Germinal center (tissue), 1 donor: Measurements from ENCODE around the gene MYO1D.
"Not testable (repeated sequence)": the region's sequence is repeated elsewhere in the genome, so short reads cannot be mapped to it uniquely, and the experiment has no call there.

Experiments used
- DNase-seq: peaks from one replicate; pipeline ENCODE4 v3.0.0; 2012; ENCODE audit warnings: mixed read lengths, low spot score

MYO1D gene

DNA sequence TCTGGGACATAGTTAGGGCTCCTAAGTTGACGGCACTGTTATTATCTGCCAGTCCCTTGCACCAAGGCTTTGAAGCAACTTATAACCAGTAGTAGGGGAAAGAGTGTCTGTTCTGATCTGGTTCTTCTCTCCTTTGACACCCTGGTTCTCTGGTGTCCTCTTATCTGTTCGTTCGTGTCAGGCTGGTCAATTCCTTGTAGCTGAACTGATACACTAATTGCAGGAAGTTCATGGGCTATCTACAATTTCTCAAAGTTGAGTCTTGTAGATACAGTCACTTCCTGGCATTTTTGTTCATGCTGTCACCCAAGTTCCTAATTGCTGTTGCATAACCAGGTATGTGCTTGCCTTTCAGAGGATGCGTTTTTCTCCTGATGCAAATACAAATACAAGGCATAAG lies 17.3 kb upstream of the MYO1D start:
- no peak for DNase-seq

DNA sequence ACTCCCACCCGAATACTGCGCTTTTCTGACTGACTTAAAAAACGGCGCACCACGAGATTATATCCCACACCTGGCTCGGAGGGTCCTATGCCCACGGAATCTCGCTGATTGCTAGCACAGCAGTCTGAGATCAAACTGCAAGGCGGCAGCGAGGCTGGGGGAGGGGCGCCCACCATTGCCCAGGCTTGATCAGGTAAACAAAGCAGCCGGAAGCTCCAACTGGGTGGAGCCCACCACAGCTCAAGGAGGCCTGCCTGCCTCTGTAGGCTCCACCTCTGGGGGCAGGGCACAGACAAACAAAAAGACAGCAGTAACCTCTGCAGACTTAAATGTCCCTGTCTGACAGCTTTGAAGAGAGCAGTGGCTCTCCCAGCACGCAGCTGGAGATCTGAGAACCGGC lies 10.5 kb upstream of the MYO1D start:
- DNase-seq, result not testable (repeated sequence)

DNA sequence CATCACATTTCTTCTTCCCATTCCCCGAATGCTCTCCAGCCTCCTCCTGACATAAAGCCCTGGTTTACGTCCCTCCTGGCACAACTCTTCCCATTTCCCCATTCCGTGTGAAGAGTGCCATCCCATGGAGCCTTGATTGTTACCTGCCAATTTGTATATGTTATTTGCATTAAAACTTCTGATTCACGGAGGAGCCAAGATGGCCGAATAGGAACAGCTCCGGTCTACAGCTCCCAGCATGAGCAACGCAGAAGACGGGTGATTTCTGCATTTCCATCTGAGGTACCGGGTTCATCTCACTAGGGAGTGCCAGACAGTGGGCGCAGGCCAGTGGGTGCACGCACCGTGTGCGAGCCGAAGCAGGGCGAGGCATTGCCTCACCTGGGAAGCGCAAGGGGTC lies 10.0 kb upstream of the MYO1D start:
- DNase-seq, result not testable (repeated sequence)

DNA sequence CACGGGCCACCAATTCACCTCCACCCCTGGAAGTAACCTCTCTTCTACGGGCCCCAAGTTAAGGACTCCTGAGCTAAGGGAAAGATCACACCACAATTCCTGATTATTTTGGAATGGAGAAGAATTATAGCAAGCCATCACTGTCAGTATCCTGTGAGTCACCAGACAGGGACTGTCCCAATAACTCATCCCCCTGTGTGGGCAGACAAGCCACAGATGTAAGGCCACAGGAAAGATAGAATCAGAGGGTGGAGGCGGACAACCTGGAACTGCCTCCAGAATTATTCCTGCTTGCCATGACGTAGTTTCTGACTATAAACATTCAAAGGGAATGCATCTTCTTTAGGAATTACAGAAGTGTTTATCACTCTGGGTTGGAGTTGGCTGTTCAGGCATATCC lies 5.8 kb upstream of the MYO1D start:
- no peak for DNase-seq

DNA sequence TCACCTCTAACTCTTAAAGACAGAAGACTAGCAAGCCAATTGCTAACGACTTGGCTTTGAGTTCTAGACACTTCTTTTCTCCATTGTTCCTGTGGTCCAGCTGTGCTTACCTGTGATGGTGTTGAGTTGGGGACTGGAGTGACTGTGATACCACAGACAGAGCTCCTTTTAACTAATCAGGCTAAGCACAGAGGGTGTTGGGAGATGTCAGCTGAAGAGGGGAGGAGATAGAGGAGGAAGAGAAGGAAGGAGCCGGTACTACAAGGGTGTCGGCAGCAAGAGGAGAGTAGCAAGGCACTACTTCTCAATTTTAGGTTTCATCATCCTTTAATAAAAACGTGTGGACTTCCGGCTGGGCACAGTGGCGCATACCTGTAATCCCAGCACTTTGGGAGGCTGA lies 5.1 kb upstream of the MYO1D start:
- no peak for DNase-seq

DNA sequence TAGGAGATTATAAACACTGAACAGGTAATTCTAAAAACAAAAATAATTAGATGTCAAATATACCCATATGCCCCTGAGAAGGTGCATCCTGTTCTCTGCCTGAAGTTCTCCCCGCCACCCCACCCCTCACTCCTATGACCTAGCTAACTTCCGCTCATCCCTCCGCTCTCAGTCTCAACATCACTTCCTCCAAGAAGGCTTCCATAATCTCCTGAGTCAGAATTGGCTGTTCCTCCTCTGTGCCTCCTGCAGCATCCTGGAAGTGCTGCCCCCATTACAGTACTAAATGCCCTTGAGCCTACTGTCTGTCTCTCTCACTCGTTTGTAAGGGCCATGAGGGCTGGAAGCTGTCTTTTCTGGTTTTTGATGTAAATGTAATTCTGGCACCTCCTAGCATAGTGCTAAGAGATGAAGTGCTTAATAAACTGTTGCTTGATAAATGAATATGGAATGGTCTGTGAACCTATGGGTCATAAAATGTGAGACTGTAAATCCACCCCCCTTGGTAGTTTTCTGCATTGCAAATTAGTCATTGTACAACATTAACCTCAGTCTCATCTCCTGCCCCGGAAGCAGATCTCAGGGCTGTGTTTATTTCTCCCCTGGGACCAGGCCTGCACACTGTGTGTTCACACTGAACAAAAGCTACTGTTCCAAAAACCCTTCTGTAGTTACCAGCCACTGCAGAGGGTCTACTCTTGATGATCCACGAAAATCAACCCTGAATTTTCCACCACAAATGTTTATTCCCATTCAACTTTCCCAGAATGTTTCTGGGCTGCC lies 3.9 kb upstream of the MYO1D start:
- DNase-seq, result no peak

DNA sequence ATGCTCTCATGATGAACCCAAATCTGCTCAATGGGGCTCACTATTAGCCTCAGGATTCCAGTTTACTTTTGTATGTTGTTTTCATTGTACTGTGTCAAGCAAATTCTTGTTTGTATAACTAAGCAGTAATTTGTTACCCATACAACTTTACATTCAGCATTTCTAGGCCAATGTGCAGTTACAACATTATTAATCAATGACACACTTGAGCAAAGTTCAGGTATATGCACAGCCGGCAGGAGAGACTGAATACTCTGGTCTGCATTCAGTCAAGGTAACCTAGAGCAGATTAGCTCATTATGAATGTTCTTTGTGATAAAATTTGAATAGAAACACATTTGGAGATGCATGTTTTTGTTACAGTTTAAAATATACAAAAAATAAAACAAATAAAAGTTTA lies 2.2 kb upstream of the MYO1D start:
- no peak for DNase-seq

DNA sequence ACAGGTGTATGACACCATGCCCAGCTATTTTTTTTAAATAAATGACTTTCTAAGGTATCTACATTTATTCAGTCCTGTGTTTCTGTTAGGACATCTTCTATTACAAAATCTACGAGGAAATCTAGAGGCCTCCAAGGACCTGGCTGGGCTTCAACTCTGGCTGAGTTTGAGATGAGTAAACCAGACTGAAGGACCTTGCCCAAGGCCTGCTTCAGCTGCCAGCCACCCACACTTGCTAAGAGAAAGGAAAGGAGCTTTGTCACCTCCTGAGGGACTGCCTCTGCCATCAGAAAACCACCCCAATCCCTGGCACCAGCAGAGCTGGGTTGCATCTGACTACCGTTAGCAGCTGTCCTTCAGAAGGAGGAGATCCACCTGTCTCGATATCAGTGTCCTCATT lies 1.3 kb upstream of the MYO1D start:
- DNase-seq, result no peak

DNA sequence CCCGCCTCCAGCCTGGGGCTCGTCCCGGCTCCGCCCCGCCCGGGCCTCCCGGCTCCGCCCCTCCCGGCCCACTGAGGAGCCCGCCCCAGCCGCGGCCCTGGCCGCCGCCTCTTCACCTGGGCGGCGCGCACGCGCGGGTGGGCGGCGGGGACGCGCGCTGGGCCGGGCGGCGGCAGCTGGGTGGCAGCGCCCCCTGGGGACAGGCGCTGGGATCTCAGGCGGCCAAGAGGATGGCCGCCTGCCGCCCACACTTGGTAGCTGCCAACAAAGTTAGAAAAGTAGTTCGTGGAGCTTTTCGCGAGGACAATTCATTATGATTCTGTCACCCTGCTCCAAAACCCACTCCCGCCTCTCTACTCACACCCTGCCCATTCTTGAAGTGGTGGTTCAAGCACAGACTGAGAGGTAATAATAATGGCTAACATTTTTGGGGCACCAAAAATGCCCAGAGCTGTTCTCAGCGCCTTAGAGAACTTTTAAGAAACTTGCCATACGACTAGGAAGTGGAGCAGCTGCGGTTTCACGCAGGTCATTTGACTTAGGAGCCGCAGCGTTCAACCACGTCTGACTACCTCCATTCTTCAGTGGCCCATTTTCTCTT lies 340 bp upstream of the MYO1D start:
- DNase-seq, result peak; percentile 94

DNA sequence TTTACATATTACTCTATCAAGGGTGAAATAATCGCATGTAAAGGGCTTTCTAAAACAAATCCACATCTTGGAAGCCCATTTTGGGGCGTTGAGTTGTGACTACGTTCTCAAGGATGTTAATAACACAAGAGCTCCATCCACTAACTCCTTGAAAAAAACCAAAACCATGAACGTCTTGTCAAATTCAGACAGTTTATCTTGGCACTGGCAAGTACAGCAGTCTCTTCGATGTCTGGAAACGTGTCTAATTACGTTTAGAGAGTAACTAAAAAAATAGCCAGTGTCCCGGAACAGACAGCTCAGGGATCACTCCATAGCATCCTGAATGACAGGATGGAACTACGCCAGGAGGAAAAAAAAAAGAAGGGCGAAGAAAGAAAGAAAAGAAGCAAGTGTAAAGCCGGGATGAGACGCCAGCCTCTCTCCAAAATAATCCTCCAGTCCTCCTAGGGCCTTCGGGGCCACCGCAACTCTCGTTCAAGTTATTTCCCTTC lies 954 bp downstream of the MYO1D start:
- DNase-seq, result no peak

DNA sequence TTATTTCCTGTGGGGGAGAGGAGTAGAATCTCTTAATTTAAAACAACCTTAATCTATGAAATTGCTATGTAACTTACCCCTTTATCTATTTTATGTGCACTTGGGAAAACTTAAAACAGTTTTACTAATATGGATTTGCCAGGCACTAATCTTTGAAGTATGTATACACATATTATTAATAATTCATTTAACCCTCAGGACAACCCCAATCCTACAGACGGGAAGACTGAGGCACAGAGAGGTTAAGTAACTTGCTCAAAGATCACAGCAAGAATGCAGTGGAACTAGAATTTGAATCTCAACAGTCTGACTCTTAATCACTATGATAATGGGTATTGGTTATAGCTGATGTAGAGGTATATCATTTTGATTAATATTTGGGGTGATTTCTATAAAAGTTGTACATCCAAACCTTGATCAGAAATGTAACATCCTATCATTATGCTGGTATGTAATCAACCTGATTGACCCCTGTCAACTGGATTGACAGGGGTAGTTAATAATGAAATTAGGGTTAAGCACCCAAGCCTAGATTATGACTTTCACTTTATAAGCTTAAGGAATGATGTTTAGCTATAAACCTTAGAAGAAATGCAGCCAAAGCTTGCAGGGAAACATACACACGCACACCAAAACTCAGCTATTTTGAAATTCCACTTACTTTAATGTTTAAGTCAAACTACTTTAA lies 1.6 kb downstream of the MYO1D start:
- no peak for DNase-seq

DNA sequence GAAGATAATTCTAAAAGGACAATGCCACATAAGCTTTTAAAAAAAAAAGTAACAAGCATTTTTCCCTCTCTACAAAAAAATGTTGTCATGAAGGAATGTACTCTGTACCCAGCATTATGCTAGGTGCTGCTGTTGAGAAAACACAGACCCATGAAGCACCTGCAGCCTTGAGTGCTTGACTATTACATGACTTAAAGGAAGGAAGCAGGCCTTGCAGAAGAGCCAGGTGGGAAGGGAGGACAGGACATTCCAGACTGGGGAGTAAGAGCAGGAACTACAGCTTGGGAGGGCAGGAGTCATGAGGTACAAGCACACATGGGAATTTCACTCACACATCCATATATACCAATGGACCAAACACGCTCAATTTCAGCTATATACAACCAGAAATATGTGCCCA lies 3.8 kb downstream of the MYO1D start:
- DNase-seq, result no peak

DNA sequence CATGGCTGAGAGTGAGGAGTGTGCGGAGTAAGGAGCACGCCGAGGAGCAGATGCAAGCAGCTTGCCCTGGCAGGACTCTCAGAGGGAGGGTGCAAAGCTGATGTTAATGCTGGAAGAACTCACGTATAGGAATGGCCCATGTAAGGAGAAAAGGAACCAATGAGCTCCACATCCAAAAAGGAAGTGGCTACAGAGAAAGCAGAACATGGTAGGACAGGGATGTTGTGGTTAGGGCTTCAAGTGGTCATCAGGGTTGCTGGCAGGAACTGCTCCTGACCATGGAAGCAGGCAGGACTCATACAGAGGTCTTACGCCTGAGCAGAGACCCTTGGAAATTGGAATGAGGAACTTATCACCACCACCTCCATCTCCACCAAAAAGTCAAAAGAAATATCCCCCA lies 5.2 kb downstream of the MYO1D start:
- DNase-seq, result no peak

DNA sequence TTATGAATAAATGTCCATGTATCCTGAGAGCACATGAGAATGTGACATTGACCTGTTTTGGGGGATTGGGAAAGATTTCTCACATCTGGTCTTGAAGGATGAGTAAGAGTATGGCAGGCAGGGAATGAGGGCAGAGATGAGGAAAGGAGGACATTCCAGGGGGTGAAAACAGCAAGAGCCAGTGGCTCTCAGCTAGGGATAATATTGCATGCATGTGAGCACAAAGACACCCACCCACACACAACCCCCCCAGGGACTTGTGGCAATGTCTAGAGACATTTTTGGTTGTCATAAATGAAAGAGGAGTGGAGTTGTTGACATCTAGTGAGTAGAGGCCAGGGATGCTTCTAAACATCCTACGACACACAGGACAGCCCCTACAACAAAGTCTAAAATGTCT lies 6.0 kb downstream of the MYO1D start:
- no peak for DNase-seq

DNA sequence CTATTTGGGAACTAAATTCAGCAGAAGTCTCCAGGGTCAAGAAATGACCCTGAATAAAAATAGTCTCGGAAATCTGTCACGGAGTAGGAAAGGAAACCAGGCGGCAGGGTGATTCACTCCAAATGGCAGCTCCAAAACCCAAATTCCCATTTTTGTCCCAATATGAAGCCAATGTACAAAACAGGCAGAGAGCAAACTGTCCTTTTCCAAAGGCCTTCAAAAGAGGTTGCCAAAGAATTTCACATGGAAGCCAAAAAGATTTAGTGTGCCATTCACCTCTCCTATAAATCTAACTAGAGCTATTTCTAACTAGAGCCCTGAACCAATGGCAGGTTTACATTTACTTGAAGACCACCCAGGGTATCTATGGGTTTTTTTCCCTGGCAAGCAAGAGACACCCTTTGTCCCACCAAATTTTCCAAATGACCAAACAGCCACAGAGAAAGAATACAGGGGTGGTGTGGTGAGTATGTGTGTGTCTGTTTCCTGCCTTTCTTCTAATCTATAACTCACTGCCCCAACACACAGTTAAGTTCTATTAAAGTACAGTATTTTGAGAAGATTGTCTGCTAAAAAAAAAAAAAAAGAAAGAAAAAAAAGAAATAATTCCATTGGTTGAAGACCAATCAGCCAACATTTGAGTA lies 6.8 kb downstream of the MYO1D start:
- no peak for DNase-seq

DNA sequence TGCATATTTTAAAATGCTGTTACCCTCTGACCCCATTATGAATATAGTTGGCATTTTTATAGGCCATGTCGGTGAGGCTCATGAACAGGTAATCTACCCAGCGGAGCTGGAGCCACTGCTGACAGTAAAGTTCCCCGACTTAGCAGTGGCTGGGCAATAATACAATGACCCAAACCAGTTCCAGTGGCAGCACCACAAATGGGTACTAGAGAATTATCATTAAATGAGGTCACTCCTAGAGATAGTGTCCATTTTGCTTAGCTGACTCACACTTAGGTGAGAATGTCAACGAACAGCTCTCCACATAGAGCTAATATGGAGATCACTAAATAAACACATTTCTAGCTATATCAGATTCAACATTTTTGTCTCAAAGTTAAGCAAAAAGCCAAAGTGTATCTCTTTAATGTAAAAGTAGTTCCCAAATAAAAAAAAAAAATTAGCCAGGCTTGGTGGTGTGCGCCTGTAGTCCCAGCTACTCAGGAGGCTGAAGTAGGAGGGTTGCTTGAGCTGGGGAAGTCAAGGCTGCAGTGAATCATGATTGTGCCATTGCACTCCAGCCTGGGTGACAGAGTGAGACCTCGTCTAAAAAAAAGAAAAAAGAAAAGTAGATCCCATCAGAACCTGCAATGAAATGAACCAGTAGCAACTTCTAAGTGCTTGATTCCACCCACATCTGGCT lies 7.4 kb downstream of the MYO1D start:
- no peak for DNase-seq

DNA sequence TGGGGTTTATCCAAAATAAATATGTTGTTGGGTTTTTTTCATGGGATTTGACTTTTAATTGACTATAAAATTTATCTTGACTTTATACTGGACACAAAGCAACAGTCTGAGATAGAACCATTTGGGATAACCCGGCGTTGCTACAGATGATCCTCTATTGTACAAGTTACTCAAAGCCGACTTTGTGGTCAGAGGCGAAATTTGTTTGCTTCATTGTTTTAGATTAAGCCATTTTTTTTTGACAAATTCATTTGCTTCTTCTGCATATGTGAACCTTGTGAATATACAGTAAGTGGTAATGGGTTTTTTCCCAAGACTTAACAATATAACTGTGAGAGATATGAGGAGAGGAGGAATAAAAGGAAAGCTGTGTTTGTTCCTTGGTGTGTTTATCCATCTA lies 11.8 kb downstream of the MYO1D start:
- DNase-seq, result no peak

DNA sequence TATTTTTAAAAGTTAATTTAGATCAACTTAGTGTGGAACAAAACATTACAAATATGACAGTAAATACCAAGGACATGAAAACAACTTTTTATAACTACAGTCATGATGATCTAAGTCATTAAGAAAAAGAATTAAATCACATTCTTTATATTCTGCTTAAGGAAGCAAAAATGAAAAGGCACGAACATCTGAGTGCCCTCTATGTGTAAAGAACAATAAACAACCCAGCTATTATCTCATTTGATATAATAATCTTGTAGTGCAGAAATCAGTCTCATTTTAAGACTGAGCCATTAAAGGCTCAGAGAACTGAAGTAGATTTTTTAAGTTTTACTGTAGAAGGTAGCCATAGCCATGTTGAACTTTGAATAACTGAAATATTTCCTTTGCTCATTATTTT lies 13.4 kb downstream of the MYO1D start:
- no peak for DNase-seq

DNA sequence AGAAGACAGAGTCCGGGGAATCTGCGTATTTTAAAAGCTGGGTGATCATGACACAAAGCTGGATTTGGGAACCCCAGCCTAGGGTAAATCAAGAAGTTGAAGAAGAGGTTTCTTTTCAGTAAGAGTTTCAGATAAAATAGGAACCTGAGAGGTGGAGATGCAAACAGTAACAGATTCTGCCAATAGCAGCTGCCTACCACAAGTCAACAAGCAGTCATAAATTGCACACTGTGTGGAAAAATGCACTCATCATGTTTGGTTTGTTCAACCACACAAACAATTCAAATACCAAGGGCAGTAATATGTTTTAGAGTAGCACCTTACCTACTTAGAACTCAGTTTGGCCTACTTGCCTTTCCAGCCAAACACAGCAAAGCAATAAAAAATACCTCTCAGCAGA lies 14.0 kb downstream of the MYO1D start:
- DNase-seq, result no peak

DNA sequence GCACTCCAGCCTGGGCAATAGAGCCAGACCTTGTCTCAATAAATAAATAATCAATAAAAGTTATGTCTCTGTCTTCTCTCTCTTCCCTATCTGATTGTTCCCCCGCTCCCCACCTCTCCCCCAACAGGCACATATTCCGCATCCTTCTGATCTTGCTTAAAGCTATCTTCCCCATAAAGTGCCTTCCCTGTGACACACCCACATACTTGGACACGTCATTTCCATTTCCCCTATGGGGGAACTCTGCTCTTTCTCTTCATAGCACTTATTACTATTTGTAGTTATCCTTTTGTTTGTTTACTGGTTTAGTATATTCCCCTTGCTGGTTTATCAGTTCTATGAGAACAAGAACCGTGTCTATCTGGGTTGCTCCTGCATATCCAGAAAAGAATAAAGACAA lies 14.9 kb downstream of the MYO1D start:
- DNase-seq, result no peak

DNA sequence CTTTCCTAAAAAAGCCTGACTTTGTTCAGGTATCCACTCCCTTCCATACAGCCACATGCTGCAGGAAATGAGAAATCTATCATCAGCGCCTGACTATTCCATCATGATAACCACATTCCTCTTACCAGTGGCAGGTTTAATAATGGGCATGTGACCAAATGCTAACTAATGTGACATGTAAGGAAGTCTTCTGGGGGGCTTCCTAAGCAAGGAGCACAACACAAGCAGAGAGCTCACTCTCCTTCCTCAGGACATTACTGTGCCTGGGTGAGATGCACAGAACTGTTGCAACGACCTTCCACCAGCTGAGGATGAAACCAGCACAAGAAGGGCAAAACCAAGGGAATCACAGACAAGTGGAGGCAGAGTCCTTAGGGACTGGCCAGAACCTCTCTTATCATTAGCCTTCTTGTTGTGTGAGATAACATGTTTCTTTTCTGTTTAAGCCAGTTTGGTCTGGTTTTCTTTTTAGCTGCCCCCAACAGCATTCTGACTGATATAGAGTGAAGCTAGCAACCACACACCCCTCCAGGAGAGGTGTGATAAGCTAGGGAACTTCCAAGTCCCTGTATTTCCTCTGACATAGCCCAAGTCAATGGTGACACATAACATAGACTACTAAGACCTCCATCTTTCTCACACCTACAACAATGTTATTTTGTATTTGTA lies 16.9 kb downstream of the MYO1D start:
- DNase-seq, result no peak

DNA sequence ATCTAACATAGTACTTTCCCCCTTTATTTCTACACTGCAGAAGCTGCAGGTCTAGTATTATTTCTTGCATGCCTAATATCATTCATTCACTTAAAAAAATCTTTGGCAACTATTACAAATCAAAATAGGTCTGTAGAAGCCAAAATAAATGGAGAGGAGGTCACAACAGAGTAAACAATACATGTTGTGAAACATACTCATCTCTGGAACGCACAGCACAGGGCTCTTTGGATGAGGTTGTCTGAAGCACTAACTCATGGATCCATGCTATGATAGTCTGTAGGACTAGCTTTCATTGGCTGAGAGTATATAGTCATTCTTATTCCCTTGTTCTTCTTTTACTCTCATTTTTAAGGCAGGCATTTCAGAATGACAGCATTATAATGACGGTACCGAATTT lies 21.3 kb downstream of the MYO1D start:
- DNase-seq, result no peak
